Measurements from ENCODE around the gene ZNF629. TPM values are rescaled to one million over a fixed set of nuclear protein-coding genes. Genes with fewer than 3 reads are reported as not detected.
"Not testable (repeated sequence)": the region's sequence is repeated elsewhere in the genome, so short reads cannot be mapped to it uniquely, and the experiment has no call there.

The ZNF629 gene
- total RNA-seq, 1 donor from 2014 or later: 13.3 TPM

- no peaks in the 10 kb centered on the region for H3K9me3 ChIP-seq
- TF ChIP-seq, protein P1, sequence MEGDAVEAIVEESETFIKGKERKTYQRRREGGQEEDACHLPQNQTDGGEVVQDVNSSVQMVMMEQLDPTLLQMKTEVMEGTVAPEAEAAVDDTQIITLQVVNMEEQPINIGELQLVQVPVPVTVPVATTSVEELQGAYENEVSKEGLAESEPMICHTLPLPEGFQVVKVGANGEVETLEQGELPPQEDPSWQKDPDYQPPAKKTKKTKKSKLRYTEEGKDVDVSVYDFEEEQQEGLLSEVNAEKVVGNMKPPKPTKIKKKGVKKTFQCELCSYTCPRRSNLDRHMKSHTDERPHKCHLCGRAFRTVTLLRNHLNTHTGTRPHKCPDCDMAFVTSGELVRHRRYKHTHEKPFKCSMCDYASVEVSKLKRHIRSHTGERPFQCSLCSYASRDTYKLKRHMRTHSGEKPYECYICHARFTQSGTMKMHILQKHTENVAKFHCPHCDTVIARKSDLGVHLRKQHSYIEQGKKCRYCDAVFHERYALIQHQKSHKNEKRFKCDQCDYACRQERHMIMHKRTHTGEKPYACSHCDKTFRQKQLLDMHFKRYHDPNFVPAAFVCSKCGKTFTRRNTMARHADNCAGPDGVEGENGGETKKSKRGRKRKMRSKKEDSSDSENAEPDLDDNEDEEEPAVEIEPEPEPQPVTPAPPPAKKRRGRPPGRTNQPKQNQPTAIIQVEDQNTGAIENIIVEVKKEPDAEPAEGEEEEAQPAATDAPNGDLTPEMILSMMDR (IDR thresholded peaks at IDR 0.05): no peak
- no peak overlapping the region for H3K4me3 ChIP-seq
- ATAC-seq (peak; percentile 54), DNase-seq (peak; percentile 67)
- no peaks in the 10 kb centered on the region for H3K4me1 ChIP-seq
- H3K27me3 ChIP-seq: no peaks in the 10 kb centered on the region
- intact Hi-C loops (cut with DNase I): no loop called here
- H3K27ac ChIP-seq: no peak overlapping the region
- no peaks in the 10 kb centered on the region for H3K36me3 ChIP-seq
Observed at GRCh38 chr16:30820952-30821421, 34.0 kb upstream of the ZNF629 start.

- H3K9me3 ChIP-seq: no peaks in the 10 kb centered on the region
- no peaks in the 10 kb centered on the region for H3K27me3 ChIP-seq
- H3K4me1 ChIP-seq: peaks cover 10% of the 10 kb centered on the region
- ATAC-seq (no peak), DNase-seq (no peak)
- no peak overlapping the region for H3K4me3 ChIP-seq
- no peak overlapping the region for H3K27ac ChIP-seq
- no peaks in the 10 kb centered on the region for H3K36me3 ChIP-seq
- intact Hi-C loops (cut with DNase I): no loop called here
- TF ChIP-seq, protein P1 (IDR thresholded peaks at IDR 0.05): no peak
Observed at GRCh38 chr16:30816769-30817168, 29.8 kb upstream of the ZNF629 start.

DNA sequence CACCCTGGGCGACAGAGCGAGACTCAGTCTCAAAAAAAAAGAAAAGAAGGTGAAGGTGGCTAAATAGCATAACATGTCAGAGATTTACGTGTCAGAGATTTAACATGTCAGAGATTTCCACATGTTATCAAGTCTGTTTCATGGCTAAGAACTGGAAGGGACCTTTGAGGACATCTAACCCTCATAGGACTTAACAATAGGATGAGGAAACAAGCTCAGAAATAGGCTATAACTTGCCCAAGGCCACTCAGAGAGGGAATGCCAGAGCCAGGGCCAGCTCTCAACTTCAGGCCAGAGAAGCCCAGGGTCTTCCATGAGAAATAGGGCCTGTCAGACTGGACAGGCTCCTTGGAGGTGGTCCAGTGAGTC is 26.8 kb upstream of the ZNF629 start:
- peak overlapping the region; percentile 79 for H3K27ac ChIP-seq
- ATAC-seq: no peak

DNA sequence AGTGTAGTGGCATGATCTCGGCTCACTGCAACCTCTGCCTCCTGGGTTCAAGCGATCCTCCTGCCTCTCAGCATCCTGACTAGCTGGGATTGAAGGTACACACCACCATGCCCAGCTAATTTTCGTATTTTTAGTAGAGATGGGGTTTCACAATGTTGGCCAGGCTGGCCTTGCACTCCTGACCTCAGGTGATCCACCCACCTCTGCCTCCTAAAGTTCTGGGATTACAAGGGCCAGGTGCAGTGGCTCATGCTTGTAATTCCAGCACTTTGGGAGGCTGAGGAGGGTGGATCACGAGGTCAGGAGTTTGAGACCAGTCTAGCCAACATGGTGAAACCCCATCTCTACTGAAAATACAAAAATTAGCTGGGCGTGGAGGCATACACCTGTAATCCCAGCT is 22.7 kb upstream of the ZNF629 start:
- peaks cover 17% of the 10 kb centered on the region for H3K4me1 ChIP-seq
- H3K36me3 ChIP-seq; ATAC-seq; H3K27ac ChIP-seq; DNase-seq; H3K27me3 ChIP-seq; intact Hi-C loops (cut with DNase I); H3K9me3 ChIP-seq; H3K4me3 ChIP-seq: not testable (repeated sequence)

More for the DNA sequence above, 26.8 kb upstream of the ZNF629 start:
- no peaks in the 10 kb centered on the region for H3K9me3 ChIP-seq
- TF ChIP-seq, protein P1 (IDR thresholded peaks at IDR 0.05): no peak
- peak overlapping the region; percentile 46 for H3K4me3 ChIP-seq
- DNase-seq: no peak
- no peaks in the 10 kb centered on the region for H3K36me3 ChIP-seq
- no peaks in the 10 kb centered on the region for H3K27me3 ChIP-seq
- peaks cover 10% of the 10 kb centered on the region for H3K4me1 ChIP-seq
- intact Hi-C loops (cut with DNase I): no loop called here

- intact Hi-C loops (cut with DNase I); H3K36me3 ChIP-seq; H3K4me3 ChIP-seq; DNase-seq; H3K9me3 ChIP-seq; H3K27me3 ChIP-seq; ATAC-seq; H3K27ac ChIP-seq: not testable (repeated sequence)
- peaks cover 17% of the 10 kb centered on the region for H3K4me1 ChIP-seq
Observed at GRCh38 chr16:30808890-30809426, 22.0 kb upstream of the ZNF629 start.

DNA sequence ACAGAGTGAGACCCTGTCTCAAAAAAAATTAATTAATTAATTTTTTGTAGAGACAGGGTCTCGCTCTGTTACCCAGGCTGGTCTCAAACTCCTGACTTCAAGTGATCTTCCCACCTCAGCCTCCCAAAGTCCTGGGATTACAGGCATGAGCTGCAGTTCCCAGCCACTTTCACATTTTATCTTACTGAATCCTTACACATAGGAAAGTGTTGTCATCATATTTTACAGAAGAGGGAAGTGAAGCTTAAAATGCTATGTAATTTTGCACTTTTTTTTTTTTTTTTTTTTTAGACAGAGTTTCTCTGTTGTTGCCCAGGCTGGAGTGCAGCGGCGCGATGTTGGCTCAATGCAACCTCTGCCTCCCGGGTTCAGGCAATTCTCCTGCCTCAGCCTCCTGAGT is 21.1 kb upstream of the ZNF629 start:
- intact Hi-C loops (cut with DNase I): no loop called here
- DNase-seq (no peak), ATAC-seq (no peak)
- no peak overlapping the region for H3K4me3 ChIP-seq
- TF ChIP-seq, protein P1 (IDR thresholded peaks at IDR 0.05): no peak
- H3K27ac ChIP-seq: no peak overlapping the region
- H3K36me3 ChIP-seq: no peaks in the 10 kb centered on the region
- H3K27me3 ChIP-seq: no peaks in the 10 kb centered on the region
- no peaks in the 10 kb centered on the region for H3K9me3 ChIP-seq
- peaks cover 9% of the 10 kb centered on the region for H3K4me1 ChIP-seq
